GM12878 (cell line): ENCODE data around the gene ZDHHC19. TPM values are rescaled to one million over a fixed set of nuclear protein-coding genes. Genes with fewer than 3 reads are reported as not detected.
"Not testable (repeated sequence)": the region's sequence is repeated elsewhere in the genome, so short reads cannot be mapped to it uniquely, and the experiment has no call there.

Experiments
- ATAC-seq: fragments of 200-7000 bp; cut with Tn5 transposase; 3 replicates; pipeline ENCODE4 v1.9.1; 2020; ENCODE audit warnings: mild to moderate bottlenecking, moderate library complexity
- BruUV-seq: library from RNA; stranded (reverse); fragments of 400-500 nt; replicated peaks from 2 replicates; lab custom pipeline; 2021; lab: Mats Ljungman, UMichigan
- CTCF ChIA-PET: fragments of 300-600 bp; sonication (Branson Sonifier 250); formaldehyde crosslinking; extraction: SDS; loops from one replicate; lab custom pipeline; 2021; ENCODE audit warnings: inconsistent platforms; lab: Yijun Ruan, JAX
- POLR2A ChIA-PET: fragments of 350-600 bp; formaldehyde crosslinking; extraction: SDS; loops from one replicate; lab custom pipeline; 2021; ENCODE audit warnings: inconsistent platforms; lab: Charles Lee
- RAD21 ChIA-PET: fragments of 300-600 bp; sonication (Branson Sonifier 250); formaldehyde crosslinking; loops from one replicate; lab custom pipeline; 2023; ENCODE audit warnings: antibody characterized with exemption; ENCODE audit not compliant: unreplicated experiment; lab: Charles Lee
- SMC1A ChIA-PET: fragments of 300-600 bp; sonication (Branson Sonifier 250); formaldehyde crosslinking; loops from one replicate; lab custom pipeline; 2023; ENCODE audit not compliant: unreplicated experiment, uncharacterized antibody; lab: Charles Lee
- DNase-seq: peaks from one replicate; pipeline ENCODE4 v3.0.0-alpha.2; 2011; ENCODE audit warnings: low read depth, low spot score
- FAIRE-seq: peaks from 3 replicates; lab custom pipeline; 2011; peaks lifted over from hg19 to GRCh38; lab: Jason Lieb, UNC
- H2AFZ ChIP-seq: 2 replicates; pipeline ENCODE4 v1.6.0; 2011; ENCODE audit warnings: low read depth, low read length, control low read depth; ENCODE audit not compliant: control insufficient read depth
- H3K27ac ChIP-seq: 2 replicates; pipeline ENCODE4 v1.5.1; 2011; ENCODE audit warnings: control low read depth; ENCODE audit not compliant: control insufficient read depth, insufficient read depth
- H3K27me3 ChIP-seq, 2 experiments: replicated peaks in 1 of 2; 2 replicates each; pipeline versions ENCODE4 v1.6.0 to v1.6.1; 2011; ENCODE audit warnings: low read length in 1 of 2; ENCODE audit not compliant: control insufficient read depth in 2 of 2, insufficient read depth in 2 of 2
- H3K36me3 ChIP-seq, 2 experiments: 2 replicates each; pipeline ENCODE4 v1.5.1; 2011; ENCODE audit warnings: low read length in 1 of 2; ENCODE audit not compliant: control insufficient read depth in 2 of 2, insufficient read depth in 2 of 2
- H3K4me1 ChIP-seq: 2 replicates; pipeline ENCODE4 v1.6.1; 2011; ENCODE audit warnings: mild to moderate bottlenecking, low read length, moderate library complexity, mixed read lengths; ENCODE audit not compliant: control insufficient read depth, insufficient read depth
- H3K4me2 ChIP-seq: 2 replicates; pipeline ENCODE4 v1.6.0; 2011; ENCODE audit warnings: control low read depth; ENCODE audit not compliant: control insufficient read depth, insufficient read depth
- H3K4me3 ChIP-seq: fragments of 200-600 bp; sonication (generic); 2 replicates; pipeline ENCODE4 v1.5.1; 2016
- H3K79me2 ChIP-seq: 2 replicates; pipeline ENCODE4 v1.6.0; 2011; ENCODE audit warnings: low read length; ENCODE audit not compliant: control insufficient read depth, insufficient read depth
- H3K9ac ChIP-seq: 2 replicates; pipeline ENCODE4 v1.8.0; 2011; ENCODE audit warnings: low read length, control low read depth, mixed read lengths; ENCODE audit not compliant: control insufficient read depth, insufficient read depth
- H3K9me3 ChIP-seq: replicated peaks from 3 replicates; pipeline ENCODE4 v1.5.1; 2011; ENCODE audit warnings: mild to moderate bottlenecking, low read length; ENCODE audit not compliant: control insufficient read depth, insufficient read depth
- H4K20me1 ChIP-seq: 2 replicates; pipeline ENCODE4 v1.6.0; 2011; ENCODE audit not compliant: control insufficient read depth, insufficient read depth
- ATF7 ChIP-seq: fragments of 450-650 bp; IDR thresholded peaks from 2 replicates; pipeline ENCODE4 v1.6.1; 2016; ENCODE audit warnings: low read depth, mild to moderate bottlenecking
- CHD4 ChIP-seq: fragments of 200-600 bp; sonication (generic); IDR thresholded peaks from 2 replicates; pipeline ENCODE4 v1.6.1; 2016; ENCODE audit warnings: mild to moderate bottlenecking
- ESRRA ChIP-seq: IDR thresholded peaks from 2 replicates; pipeline ENCODE4 v1.6.1; 2012; ENCODE audit warnings: mild to moderate bottlenecking, low read length, improper control_type of control experiment
- ETV6 ChIP-seq, 2 experiments: fragments of 450-650 bp in 1 of 2; IDR thresholded peaks in 1 of 2; conservative IDR thresholded peaks in 1 of 2; 2 replicates each; pipeline ENCODE4 v1.6.1; 2014; ENCODE audit warnings: antibody characterized with exemption in 1 of 2, borderline replicate concordance in 1 of 2, low read depth in 1 of 2, mild to moderate bottlenecking in 1 of 2, moderate library complexity in 1 of 2
- HDGF ChIP-seq: fragments of 450-650 bp; IDR thresholded peaks from 2 replicates; pipeline ENCODE4 v1.6.1; 2016; ENCODE audit warnings: antibody characterized with exemption
- LARP7 ChIP-seq: fragments of 450-650 bp; IDR thresholded peaks from 2 replicates; pipeline ENCODE4 v1.6.1; 2017; ENCODE audit warnings: mild to moderate bottlenecking
- NR2C1 ChIP-seq: fragments of 450-650 bp; IDR thresholded peaks from 2 replicates; pipeline ENCODE4 v1.6.1; 2017; ENCODE audit warnings: antibody characterized with exemption, mild to moderate bottlenecking, moderate library complexity
- PML ChIP-seq: IDR thresholded peaks from 2 replicates; pipeline ENCODE4 v1.6.1; 2012; ENCODE audit warnings: low read length, inconsistent platforms
- SMAD1 ChIP-seq: fragments of 450-650 bp; IDR thresholded peaks from 2 replicates; pipeline ENCODE4 v1.6.1; 2018; ENCODE audit warnings: mild to moderate bottlenecking, low read depth; ENCODE audit not compliant: partially characterized antibody
- ZNF217 ChIP-seq: fragments of 450-650 bp; IDR thresholded peaks from 2 replicates; pipeline ENCODE4 v1.6.1; 2017; ENCODE audit warnings: antibody characterized with exemption, mild to moderate bottlenecking
- WGBS: methylation state at CpG from one replicate; pipeline ENCODE4 v1.1.6; 2016; ENCODE audit warnings: low lambda C conversion rate; ENCODE audit not compliant: insufficient replicate concordance, insufficient coverage; ENCODE audit errors: missing lambda C conversion rate; 5-methylcytosine and 5-hydroxymethylcytosine counted together
- in situ Hi-C: fragments of 300-500 bp; cut with MboI; formaldehyde crosslinking; loops from 9 replicates; pipeline ENCODE4 v1.14.3; 2018; ENCODE audit warnings: mixed read lengths
- intact Hi-C: fragments of 100-400 bp; cut with micrococcal nuclease; formaldehyde crosslinking; loops from one replicate; pipeline ENCODE4 v1.14.2; 2022; ENCODE audit not compliant: unreplicated experiment
- polyA plus RNA-seq, 11 experiments: library from polyadenylated mRNA; depleted of rRNA in 4 of 11; unstranded in 6 of 11; stranded (reverse) in 5 of 11; fragments of >200 nt; fragmentation: Nextera tagmentation in 4 of 11; fragmentation: Illumina TruSeq in 1 of 11; extraction: Ambion mirVana in 4 of 11; extraction: Trizol in 1 of 11; gene quantifications; 1 replicate in 1 of 11; 2 replicates in 10 of 11; pipeline versions ENCODE4 v1.2.1 to v1.2.3, GENCODE V29; 2011 to 2016; ENCODE audit warnings: inconsistent platforms in 2 of 11, missing spikeins in 2 of 11, low read depth in 1 of 11
- total RNA-seq, 4 experiments: library from RNA; depleted of rRNA in 3 of 4; stranded (reverse); fragments of >200 nt in 3 of 4; fragmentation: Illumina TruSeq in 1 of 4; extraction: Trizol in 1 of 4; gene quantifications; 2 replicates each; pipeline versions ENCODE4 v1.2.1 to v1.2.3, GENCODE V29; 2013 to 2021
- TF ChIP-seq, protein P1 (sequence below): fragments of 450-650 bp; IDR thresholded peaks from 2 replicates; pipeline ENCODE4 v1.6.1; 2016; ENCODE audit warnings: mild to moderate bottlenecking
- TF ChIP-seq, protein P2 (sequence below): fragments of 450-650 bp; formaldehyde crosslinking; IDR thresholded peaks from 2 replicates; pipeline ENCODE4 v1.4.0; 2022; ENCODE audit warnings: mild to moderate bottlenecking, moderate library complexity

ZDHHC19 gene
- total and polyA plus RNA-seq, 10 of the 15 experiments (the other 5 are each of a cell fraction or from before 2014, with no cell fraction given): 0.26 TPM; not detected in 9

DNA sequence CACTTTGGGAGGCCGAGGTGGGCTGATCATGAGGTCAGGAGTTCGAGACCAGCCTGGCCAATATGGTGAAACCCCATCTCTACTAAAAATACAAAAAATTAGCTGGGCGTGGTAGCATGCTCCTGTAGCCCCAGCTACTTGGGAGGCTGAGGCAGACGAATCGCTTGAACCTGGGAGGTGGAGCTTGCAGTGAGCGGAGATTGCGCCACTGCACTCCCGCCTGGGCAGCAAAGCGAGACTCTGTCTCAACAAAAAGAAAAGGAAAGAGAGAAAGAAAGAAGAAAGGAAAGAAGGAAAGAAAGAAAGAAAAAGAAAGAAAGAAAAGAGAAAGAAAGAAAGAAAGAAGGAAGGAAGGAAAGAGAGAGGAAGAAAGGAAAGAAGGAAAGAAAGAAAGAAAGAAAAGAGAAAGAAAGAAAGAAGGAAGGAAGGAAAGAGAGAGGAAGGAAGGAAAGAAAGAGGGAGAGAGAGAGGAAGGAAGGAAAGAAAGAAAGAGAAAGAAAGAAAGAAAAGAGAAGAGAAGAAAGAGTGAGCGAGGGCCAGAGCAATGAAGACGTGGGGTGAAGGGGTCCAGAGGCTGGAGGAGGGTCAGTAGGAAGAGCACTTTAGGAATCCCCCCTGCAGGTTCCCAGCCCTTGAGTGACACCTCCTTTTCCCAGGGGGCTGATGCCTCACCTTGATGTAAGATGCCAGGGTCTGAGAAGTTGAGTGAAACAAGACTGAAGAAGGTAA is 1.1 kb downstream of the ZDHHC19 start:
- H4K20me1 ChIP-seq, FAIRE-seq, H3K27ac ChIP-seq, POLR2A ChIA-PET, H3K9me3 ChIP-seq, ATAC-seq, H3K36me3 ChIP-seq, SMC1A ChIA-PET, H3K4me2 ChIP-seq, H2AFZ ChIP-seq, H3K9ac ChIP-seq, H3K27me3 ChIP-seq, H3K79me2 ChIP-seq, DNase-seq, H3K4me1 ChIP-seq, intact Hi-C loops, CTCF ChIA-PET, H3K4me3 ChIP-seq, in situ Hi-C loops, BruUV-seq: not testable (repeated sequence)
- TF ChIP-seq, protein P1, sequence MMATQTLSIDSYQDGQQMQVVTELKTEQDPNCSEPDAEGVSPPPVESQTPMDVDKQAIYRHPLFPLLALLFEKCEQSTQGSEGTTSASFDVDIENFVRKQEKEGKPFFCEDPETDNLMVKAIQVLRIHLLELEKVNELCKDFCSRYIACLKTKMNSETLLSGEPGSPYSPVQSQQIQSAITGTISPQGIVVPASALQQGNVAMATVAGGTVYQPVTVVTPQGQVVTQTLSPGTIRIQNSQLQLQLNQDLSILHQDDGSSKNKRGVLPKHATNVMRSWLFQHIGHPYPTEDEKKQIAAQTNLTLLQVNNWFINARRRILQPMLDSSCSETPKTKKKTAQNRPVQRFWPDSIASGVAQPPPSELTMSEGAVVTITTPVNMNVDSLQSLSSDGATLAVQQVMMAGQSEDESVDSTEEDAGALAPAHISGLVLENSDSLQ: peak; percentile 66
- RAD21 ChIA-PET: interaction anchor here (1.0 kb wide), 1 partner anchor 312 kb away, joined by 3 read pairs; no protein-coding TSS in a partner anchor
- 49% methylated on average over 11 of the region's 11 CpGs for WGBS

DNA sequence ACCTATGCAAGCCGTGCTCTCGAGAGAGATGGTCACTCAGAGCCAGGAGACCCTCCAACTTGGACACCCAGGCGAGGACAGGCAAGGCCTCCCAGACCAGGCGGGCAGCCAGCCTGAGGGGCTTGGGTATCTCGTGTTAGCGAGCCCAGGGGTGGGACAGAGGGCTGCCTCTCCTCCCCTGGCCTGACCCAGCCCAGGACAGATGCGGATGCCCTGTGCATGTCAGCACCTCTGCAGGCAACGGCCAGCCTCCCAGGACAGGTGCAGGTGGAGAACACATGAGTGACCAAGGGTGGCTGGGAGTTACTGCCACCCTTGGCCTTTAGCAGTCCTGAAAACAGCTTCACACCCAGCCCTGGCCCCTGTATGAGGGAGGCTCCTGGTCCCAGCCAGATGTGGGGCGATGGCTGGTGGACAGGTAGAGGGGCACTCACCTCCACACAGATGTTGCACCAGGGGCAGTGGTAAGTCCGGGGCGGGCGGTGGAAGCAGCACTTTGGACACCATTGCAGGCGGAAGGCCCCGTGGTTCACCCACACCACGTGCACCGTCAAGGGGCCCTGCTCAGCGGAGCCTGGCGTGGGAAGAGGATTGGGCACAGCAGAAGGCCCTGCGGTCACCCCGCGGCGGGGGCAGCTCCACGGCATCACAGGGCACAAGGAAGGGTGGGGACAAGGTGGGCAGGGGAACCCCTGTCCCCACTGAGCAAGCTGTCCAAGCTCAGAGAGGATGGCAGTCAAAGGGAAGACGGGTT is 2.1 kb downstream of the ZDHHC19 start:
- SMC1A ChIA-PET: no interaction called here
- H3K79me2 ChIP-seq: no peaks in the 10 kb centered on the region
- TF ChIP-seq HDGF (no peak), SMAD1 (no peak), NR2C1 (no peak), CHD4 (no peak), LARP7 (no peak), ATF7 (no peak), ZNF217 (no peak), PML (no peak), ETV6 (conservative IDR thresholded peaks at IDR 0.05 in 1 of 2, IDR thresholded peaks at IDR 0.05 in 1 of 2; ENCODE audit: borderline replicate concordance in 1 of 2, low read depth in 1 of 2) (no peak), ESRRA (no peak)
- TF ChIP-seq, protein P2, sequence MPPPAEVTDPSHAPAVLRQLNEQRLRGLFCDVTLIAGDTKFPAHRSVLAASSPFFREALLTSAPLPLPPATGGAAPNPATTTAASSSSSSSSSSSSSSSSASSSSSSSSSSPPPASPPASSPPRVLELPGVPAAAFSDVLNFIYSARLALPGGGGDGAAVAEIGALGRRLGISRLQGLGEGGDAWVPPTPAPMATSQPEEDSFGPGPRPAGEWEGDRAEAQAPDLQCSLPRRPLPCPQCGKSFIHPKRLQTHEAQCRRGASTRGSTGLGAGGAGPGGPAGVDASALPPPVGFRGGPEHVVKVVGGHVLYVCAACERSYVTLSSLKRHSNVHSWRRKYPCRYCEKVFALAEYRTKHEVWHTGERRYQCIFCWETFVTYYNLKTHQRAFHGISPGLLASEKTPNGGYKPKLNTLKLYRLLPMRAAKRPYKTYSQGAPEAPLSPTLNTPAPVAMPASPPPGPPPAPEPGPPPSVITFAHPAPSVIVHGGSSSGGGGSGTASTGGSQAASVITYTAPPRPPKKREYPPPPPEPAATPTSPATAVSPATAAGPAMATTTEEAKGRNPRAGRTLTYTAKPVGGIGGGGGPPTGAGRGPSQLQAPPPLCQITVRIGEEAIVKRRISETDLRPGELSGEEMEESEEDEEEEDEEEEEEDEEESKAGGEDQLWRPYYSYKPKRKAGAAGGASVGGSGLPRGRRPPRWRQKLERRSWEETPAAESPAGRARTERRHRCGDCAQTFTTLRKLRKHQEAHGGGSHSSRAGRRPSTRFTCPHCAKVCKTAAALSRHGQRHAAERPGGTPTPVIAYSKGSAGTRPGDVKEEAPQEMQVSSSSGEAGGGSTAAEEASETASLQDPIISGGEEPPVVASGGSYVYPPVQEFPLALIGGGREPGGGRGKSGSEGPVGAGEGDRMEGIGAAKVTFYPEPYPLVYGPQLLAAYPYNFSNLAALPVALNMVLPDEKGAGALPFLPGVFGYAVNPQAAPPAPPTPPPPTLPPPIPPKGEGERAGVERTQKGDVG (CRISPR knock-in tag): no peak

More for the DNA sequence above, 2.1 kb downstream of the ZDHHC19 start:
- no peak overlapping the region for H3K4me3 ChIP-seq
- H3K9me3 ChIP-seq: no peaks in the 10 kb centered on the region; the same call in 2 of the 3 replicates
- WGBS: 68% methylated on average over 19 of the region's 24 CpGs
- in situ Hi-C loops (no loop called here), intact Hi-C loops (no loop called here)
- FAIRE-seq: no peak
- no TSS peak for BruUV-seq
- H3K4me2 ChIP-seq: no peak overlapping the region
- H3K27me3 ChIP-seq: no peaks in the 10 kb centered on the region
- H3K36me3 ChIP-seq: no peaks in the 10 kb centered on the region
- POLR2A ChIA-PET: no interaction called here
- no peak overlapping the region for H3K27ac ChIP-seq
- no peak for ATAC-seq
- no peaks in the 10 kb centered on the region for H3K4me1 ChIP-seq
- CTCF ChIA-PET: no interaction called here
- H3K9ac ChIP-seq: no peak overlapping the region
- no peaks in the 10 kb centered on the region for H4K20me1 ChIP-seq
- H2AFZ ChIP-seq: no peak overlapping the region
- RAD21 ChIA-PET: interaction anchor here (1.0 kb wide), 1 partner anchor 313 kb away, joined by 3 read pairs; no protein-coding TSS in a partner anchor
- no peak for DNase-seq
